22Rv1 (cell line): ENCODE data around the gene PATJ.
"Not testable (repeated sequence)": the region's sequence is repeated elsewhere in the genome, so short reads cannot be mapped to it uniquely, and the experiment has no call there.

Source experiments
- CTCF ChIP-seq: fragments of 450-650 bp; IDR thresholded peaks from 2 replicates; pipeline ENCODE4 v1.5.1; 2017; ENCODE audit warnings: mild to moderate bottlenecking
- ZFX ChIP-seq: fragments of 450-650 bp; IDR thresholded peaks from 2 replicates; pipeline ENCODE4 v1.6.1; 2017; ENCODE audit warnings: antibody characterized with exemption, borderline replicate concordance

- not testable (repeated sequence) for TF ChIP-seq CTCF, ZFX
These were observed 58.8 kb downstream of the PATJ start for GRCh38 chr1:61801047-61801446.
